DOHH2 (cell line): Measurements from ENCODE around the gene C2CD2L.
A peak's percentile ranks its signal among the peaks of the same experiment; 100 is the strongest.

ENCODE experiments used
- H3F3A ChIP-seq: fragments of 200-600 bp; sonication (generic), shearing (Covaris generic); 2 replicates; pipeline ENCODE4 v1.6.0; 2016; ENCODE audit warnings: antibody characterized with exemption, mild to moderate bottlenecking; ENCODE audit not compliant: control insufficient read depth, insufficient read depth
- H3K27ac ChIP-seq: fragments of 200-600 bp; sonication (generic); 2 replicates; pipeline ENCODE4 v1.5.1; 2014; ENCODE audit warnings: low read depth, mild to moderate bottlenecking, low read length, moderate library complexity
- H3K27me3 ChIP-seq: fragments of 200-600 bp; sonication (generic); 2 replicates; pipeline ENCODE4 v1.6.1; 2014; ENCODE audit warnings: mild to moderate bottlenecking, low read length, mixed read lengths; ENCODE audit not compliant: control insufficient read depth
- H3K36me3 ChIP-seq: fragments of 200-600 bp; sonication (generic); 2 replicates; pipeline ENCODE4 v1.6.1; 2014; ENCODE audit warnings: mild to moderate bottlenecking, low read length, moderate library complexity, mixed read lengths; ENCODE audit not compliant: control insufficient read depth
- H3K4me1 ChIP-seq: fragments of 200-600 bp; sonication (generic); 2 replicates; pipeline ENCODE4 v1.6.1; 2014; ENCODE audit warnings: mild to moderate bottlenecking, low read length, mixed read lengths; ENCODE audit not compliant: control insufficient read depth
- H3K4me2 ChIP-seq: fragments of 200-600 bp; sonication (generic); 2 replicates; pipeline ENCODE4 v1.6.0; 2014; ENCODE audit warnings: mild to moderate bottlenecking, low read length, moderate library complexity
- H3K4me3 ChIP-seq: fragments of 200-600 bp; sonication (generic); 2 replicates; pipeline ENCODE4 v1.5.1; 2014; ENCODE audit warnings: mild to moderate bottlenecking, low read length, mixed read lengths
- H3K79me2 ChIP-seq: fragments of 200-600 bp; sonication (generic); 2 replicates; pipeline ENCODE4 v1.6.1; 2014; ENCODE audit warnings: mild to moderate bottlenecking, low read length, mixed read lengths; ENCODE audit not compliant: control insufficient read depth
- H3K9me2 ChIP-seq: fragments of 200-600 bp; sonication (generic); replicated peaks from 2 replicates; pipeline ENCODE4 v1.6.1; 2014; ENCODE audit warnings: mild to moderate bottlenecking, low read length, mixed read lengths; ENCODE audit not compliant: control insufficient read depth
- H3K9me3 ChIP-seq: fragments of 200-600 bp; sonication (generic); 2 replicates; pipeline ENCODE4 v1.6.1; 2014; ENCODE audit warnings: antibody characterized with exemption, low read length, mixed read lengths; ENCODE audit not compliant: control insufficient read depth, insufficient read depth
- H4K20me1 ChIP-seq: fragments of 200-600 bp; sonication (generic); 2 replicates; pipeline ENCODE4 v1.6.0; 2014; ENCODE audit warnings: low read depth, mild to moderate bottlenecking, antibody characterized with exemption, low read length, moderate library complexity; ENCODE audit not compliant: control insufficient read depth, insufficient read depth
- EZH2phosphoT487 ChIP-seq: fragments of 200-600 bp; sonication (generic); IDR thresholded peaks from 2 replicates; pipeline ENCODE4 v1.6.1; 2017; ENCODE audit warnings: borderline replicate concordance, mild to moderate bottlenecking, antibody characterized with exemption, low read length, moderate library complexity, mixed read lengths
- TF ChIP-seq, protein P1 (sequence below): fragments of 200-600 bp; sonication (generic); IDR thresholded peaks from one replicate; pipeline ENCODE4 v1.5.1; 2014; ENCODE audit warnings: antibody characterized with exemption, mild to moderate bottlenecking, low read depth, low read length; ENCODE audit not compliant: poor library complexity, severe bottlenecking

The C2CD2L gene

DNA sequence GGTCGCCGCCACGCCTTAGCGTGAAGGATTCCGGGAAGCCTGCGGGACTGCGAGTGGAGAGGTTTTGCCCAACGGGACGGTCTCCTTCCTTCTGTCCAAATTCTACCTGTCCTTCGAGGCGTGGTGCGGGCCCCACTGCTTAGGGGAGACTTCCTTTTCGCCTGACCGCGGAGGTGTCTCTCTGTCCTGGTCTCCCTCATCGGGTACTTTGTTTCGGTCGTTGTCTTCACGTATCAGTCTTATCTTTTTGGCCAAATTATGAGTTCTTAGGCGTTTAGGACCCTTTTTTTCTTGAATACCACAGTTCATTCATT, 14.6 kb downstream of the C2CD2L start:
- Histone ChIP-seq H3K9me3 (no peaks in the 10 kb centered on the region), H3K27ac (0 out of 2 replicates have a peak overlapping the region, but pooled peaks have one; percentile 9)

GRCh38 chr11:119125821-119126220, 18.7 kb downstream of the C2CD2L start:
- H3K4me3 ChIP-seq, result no peak overlapping the region
- H3K27me3 ChIP-seq, result no peaks in the 10 kb centered on the region
- TF ChIP-seq, protein P1, sequence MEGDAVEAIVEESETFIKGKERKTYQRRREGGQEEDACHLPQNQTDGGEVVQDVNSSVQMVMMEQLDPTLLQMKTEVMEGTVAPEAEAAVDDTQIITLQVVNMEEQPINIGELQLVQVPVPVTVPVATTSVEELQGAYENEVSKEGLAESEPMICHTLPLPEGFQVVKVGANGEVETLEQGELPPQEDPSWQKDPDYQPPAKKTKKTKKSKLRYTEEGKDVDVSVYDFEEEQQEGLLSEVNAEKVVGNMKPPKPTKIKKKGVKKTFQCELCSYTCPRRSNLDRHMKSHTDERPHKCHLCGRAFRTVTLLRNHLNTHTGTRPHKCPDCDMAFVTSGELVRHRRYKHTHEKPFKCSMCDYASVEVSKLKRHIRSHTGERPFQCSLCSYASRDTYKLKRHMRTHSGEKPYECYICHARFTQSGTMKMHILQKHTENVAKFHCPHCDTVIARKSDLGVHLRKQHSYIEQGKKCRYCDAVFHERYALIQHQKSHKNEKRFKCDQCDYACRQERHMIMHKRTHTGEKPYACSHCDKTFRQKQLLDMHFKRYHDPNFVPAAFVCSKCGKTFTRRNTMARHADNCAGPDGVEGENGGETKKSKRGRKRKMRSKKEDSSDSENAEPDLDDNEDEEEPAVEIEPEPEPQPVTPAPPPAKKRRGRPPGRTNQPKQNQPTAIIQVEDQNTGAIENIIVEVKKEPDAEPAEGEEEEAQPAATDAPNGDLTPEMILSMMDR, result no peak
- no peak for TF ChIP-seq EZH2phosphoT487
- 0 out of 2 replicates have a peak, but pooled peaks cover 4% of the 10 kb centered on the region for H3F3A ChIP-seq
- H4K20me1 ChIP-seq, result 0 out of 2 replicates have a peak, but pooled peaks cover 4% of the 10 kb centered on the region
- no peaks in the 10 kb centered on the region for H3K9me2 ChIP-seq
- H3K4me1 ChIP-seq, result peaks cover 19% of the 10 kb centered on the region
- H3K36me3 ChIP-seq, result peaks cover 34% of the 10 kb centered on the region
- no peaks in the 10 kb centered on the region for H3K9me3 ChIP-seq
- H3K4me2 ChIP-seq, result no peak overlapping the region
- H3K79me2 ChIP-seq, result peaks cover 33% of the 10 kb centered on the region
- H3K27ac ChIP-seq, result no peak overlapping the region

More for the DNA sequence above, 14.6 kb downstream of the C2CD2L start:
- H4K20me1 ChIP-seq, result no peaks in the 10 kb centered on the region
- H3K4me2 ChIP-seq, result peak overlapping the region; percentile 77
- no peaks in the 10 kb centered on the region for H3K27me3 ChIP-seq
- peaks cover 26% of the 10 kb centered on the region for H3K36me3 ChIP-seq
- peaks cover 14% of the 10 kb centered on the region for H3F3A ChIP-seq
- TF ChIP-seq EZH2phosphoT487, result no peak
- TF ChIP-seq, protein P1, result no peak
- H3K79me2 ChIP-seq, result peaks cover 33% of the 10 kb centered on the region
- H3K9me2 ChIP-seq, result no peaks in the 10 kb centered on the region
- H3K4me1 ChIP-seq, result peaks cover 23% of the 10 kb centered on the region
- H3K4me3 ChIP-seq, result peak overlapping the region; percentile 97

DNA sequence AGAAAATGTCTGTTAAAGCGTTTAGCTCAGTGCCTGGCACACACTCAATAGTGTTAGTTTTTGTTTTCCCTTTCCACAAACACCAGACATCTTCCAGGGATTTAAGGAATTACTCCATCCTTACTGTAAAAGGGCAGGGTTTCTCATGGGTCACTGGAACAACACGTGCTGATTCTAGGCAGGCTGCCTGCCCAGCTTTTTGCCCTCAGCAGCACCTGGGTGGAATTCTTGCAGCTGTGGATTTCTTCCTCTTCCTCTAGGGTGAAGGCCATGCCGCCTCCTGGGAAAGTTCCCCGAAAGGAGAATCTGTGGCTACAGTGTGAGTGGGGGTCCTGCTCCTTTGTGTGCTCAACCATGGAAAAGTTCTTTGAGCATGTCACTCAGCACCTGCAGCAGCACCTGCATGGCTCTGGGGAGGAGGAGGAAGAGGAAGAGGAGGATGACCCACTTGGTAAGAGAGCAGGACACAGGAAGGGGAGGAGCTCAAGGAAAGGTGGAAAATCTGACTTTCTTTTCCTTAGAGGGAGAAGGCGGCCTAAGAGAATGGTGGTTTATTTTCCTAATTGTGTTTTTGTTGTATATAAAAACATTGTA, 19.6 kb downstream of the C2CD2L start:
- 0 out of 2 replicates have a peak, but pooled peaks cover 4% of the 10 kb centered on the region for H3F3A ChIP-seq
- no peaks in the 10 kb centered on the region for H3K9me2 ChIP-seq
- 0 out of 2 replicates have a peak, but pooled peaks cover 4% of the 10 kb centered on the region for H4K20me1 ChIP-seq
- no peak overlapping the region for H3K4me2 ChIP-seq
- no peak for TF ChIP-seq EZH2phosphoT487
- TF ChIP-seq, protein P1, result no peak
- H3K4me1 ChIP-seq, result peaks cover 16% of the 10 kb centered on the region
- peaks cover 30% of the 10 kb centered on the region for H3K79me2 ChIP-seq
- H3K36me3 ChIP-seq, result peaks cover 42% of the 10 kb centered on the region
- H3K9me3 ChIP-seq, result no peaks in the 10 kb centered on the region
- no peaks in the 10 kb centered on the region for H3K27me3 ChIP-seq
- no peak overlapping the region for H3K27ac ChIP-seq
- no peak overlapping the region for H3K4me3 ChIP-seq
